Stimulated activated CD4-positive, alpha-beta T cell treated with anti-CD3 and anti-CD28 coated beads, TNF-alpha, amount 100 ng/mL, for 48 hours (primary cell): ENCODE results near the gene RNF183.
"Not testable (repeated sequence)": the region's sequence is repeated elsewhere in the genome, so short reads cannot be mapped to it uniquely, and the experiment has no call there.

Source experiments
- DNase-seq, 3 donors: peaks; one replicate each; pipeline ENCODE4 v3.0.0-alpha.2; 2020; ENCODE audit warnings: low read depth in 3 of 3

The RNF183 gene

DNA sequence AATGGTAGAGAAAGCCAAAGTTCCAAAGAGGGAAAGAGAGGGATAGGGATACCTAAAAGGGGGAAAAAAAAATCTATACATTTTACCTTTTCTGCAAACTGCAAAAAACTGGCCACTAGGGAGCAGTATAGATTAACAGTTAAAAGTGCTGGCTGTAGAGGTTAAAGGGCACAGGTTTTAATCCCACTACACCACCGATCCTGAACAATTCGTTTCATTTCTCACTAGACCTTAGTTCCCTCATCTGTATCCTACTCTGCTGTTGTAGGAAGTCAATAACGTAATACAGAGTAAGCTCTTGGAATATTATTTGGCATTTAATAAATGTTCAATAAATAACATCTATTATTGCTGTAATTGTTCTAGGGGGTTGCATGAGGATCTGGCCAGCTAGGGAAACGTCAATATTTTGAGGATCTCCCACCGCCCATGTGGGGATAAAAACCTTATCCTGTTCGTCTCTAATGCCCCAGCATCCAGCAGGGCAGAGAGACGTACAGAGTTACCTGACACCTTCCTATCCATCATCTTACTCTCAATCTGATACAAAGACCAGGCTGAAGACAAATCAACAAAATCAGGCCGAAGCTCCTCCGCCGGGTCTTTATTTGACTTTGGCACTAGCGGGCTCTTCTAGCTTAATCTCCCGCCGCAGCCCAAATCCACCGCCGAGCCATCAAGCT is 28.6 kb downstream of the RNF183 start:
- DNase-seq, result peak in 1 of 3 donors; percentile 33

DNA sequence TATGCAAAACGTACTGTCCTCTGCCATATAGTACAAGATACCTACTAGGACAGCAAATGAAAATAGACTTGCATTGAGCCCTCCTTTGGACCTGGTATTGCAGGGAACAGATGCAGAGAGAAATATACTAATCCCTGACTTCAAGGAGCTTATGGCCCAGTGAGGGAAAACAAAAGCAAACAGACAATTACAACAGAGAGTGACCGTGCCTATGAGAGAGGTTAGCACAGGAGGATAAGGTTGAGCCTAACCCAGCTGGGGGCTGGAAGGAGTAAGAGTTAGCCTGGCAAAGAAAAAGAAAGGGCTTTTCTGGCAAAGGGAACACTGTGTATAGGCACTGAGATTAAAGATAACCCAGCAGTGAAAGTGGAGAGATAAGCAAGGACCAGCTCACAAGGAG is 33.3 kb downstream of the RNF183 start:
- no peak for DNase-seq

DNA sequence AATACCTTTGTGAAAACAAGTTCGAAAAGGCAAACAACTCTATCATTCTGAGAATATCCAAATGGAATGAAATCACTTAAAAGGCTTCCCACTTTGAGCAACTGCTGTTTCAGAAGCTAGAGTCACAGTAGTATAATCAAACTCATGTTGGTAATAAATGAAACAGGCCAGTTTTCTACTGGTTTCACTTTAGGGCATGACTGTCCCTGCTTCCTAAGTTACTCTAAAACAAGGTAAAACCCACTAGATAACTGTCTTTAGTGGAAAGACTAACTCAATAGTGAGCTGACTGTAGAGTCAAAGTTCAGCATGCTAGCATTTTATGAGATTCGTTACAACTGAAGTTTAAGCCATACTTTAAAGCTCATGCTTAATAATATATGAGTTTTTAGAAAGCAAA is 33.8 kb downstream of the RNF183 start:
- DNase-seq, result no peak

- DNase-seq, result no peak
Measured at GRCh38 chr9:113267911-113268566, 35.1 kb downstream of the RNF183 start.

GRCh38 chr9:113266174-113266573 is 37.0 kb downstream of the RNF183 start:
- no peak for DNase-seq

DNA sequence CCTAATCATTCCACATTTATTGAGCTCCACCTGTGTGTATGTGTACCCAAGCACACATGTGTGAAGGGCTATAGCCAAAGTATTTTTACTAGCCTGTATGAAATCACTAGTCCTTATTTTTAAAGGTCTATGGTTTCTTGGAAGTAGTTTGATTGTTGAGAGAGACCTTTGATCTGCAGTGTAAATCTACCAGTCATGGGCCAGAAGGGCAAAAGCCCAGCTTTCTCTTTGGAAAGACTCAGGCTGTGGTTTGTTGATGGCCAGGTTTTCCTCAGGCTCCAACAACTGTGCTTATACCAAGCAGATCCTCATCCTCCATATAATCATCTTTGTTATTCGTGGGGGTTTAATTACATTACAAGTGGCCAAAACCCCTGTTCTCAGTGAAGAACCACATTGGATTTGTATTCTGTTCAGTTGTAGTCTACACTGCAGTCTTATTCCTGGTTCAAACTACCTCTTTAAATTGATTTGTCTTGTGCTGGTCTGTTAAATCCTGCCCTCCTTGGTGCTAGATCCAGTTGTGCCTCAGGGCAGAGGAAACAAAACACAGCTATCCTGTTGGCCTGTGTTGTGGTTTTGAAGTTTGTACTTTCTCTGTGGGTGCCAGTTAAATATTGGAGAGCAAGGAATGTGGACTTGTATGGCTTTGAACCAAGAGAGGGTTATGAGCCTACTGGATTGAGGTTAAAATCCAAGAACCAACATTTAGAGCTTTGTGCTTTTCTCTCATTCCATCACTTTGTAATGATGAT is 41.1 kb downstream of the RNF183 start:
- no peak for DNase-seq

DNA sequence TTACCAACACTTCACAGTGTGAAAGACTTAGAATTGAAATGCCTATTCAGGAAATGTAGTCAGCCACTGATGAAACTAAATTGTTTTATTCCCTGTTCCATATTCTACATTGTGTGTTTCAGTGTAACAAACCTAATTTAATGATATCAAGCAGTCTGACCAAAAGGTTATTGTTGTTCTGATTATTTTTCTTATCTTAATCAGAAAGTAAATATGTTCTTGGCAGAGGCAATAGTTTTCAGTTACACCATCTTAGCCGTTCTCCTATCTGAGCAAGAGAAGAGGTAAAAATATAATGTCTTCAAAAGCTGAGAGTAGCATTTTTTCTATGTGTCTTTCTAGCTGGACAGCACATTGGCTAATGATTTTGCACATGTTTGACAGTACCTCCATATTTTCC is 44.9 kb downstream of the RNF183 start:
- DNase-seq, result no peak

DNA sequence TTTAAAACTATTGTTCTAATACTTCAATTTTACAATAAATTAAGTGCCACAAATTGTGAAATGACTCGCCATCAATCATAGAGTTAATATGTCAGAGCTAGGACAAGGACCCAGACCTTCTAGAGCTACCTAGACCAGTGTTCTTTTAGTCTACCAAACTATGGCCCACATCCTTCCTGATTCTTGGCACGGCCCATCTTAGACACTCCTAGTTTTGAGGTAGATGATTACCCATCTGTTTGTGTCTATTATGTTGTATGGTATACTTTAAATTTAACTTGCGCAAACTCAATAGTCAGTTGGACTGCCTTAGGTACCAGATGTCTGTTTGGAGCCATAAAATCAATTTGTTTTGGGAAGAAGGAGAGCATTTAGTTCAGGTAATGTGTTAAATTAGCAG is 45.3 kb downstream of the RNF183 start:
- DNase-seq, result no peak

- DNase-seq, result no peak
Measured at GRCh38 chr9:113255438-113255837, 47.7 kb downstream of the RNF183 start.

DNA sequence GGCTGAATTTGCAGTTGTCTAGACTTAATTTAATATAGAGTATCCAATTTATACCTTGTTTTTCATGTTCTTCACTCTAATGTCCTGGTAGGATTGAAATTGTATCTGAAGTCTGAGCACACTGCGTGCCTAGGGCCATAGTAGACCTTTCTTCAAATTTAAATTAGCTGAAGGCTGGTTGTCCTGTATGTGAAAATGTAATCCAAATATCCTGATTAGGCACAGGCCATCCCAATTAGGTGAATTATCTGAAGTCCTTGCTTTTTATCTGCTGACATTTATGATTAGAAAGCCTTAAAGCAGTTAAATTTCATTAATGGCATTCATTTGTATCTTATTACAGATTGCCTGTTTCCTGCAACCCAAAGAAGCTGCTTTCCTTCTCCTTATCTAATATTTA is 48.2 kb downstream of the RNF183 start:
- no peak for DNase-seq

- no peak for DNase-seq
Measured at GRCh38 chr9:113250807-113251206, 52.4 kb downstream of the RNF183 start.

- DNase-seq, result not testable (repeated sequence)
Measured at GRCh38 chr9:113249661-113250060, 53.5 kb downstream of the RNF183 start.

DNA sequence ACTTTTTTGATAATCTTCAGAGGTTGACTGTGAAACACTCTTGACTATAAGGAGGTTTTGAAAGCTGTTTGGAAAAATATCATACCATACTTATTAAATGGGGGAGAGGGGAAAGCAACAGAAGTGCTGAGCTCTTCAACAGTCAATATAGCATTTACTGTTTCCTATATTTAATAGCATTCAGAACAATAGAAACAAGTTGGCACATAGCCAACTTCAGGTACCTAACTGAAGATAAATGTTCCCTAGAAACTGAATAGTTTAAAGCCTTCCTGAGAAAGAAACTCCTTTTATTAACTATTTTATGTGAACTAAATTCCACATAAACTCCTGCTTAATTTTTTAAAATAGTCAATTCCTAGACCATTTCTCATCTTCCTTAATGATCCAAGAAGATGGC is 55.5 kb downstream of the RNF183 start:
- DNase-seq, result no peak
